Mesenchymal stem cell (in vitro differentiated cells and primary cell): ENCODE data around the gene MN1.
A peak's percentile ranks its signal among the peaks of the same experiment; 100 is the strongest.

Experiments
- DNase-seq: peaks from one replicate; pipeline ENCODE4 v3.0.0-alpha.2; 2013
- H2AFZ ChIP-seq: one replicate; pipeline ENCODE4 v1.6.1; 2013; ENCODE audit warnings: low read depth, mild to moderate bottlenecking, control low read depth, inconsistent platforms, low read length, moderate library complexity
- H2AK5ac ChIP-seq: 2 replicates; pipeline ENCODE4 v1.6.1; 2013; ENCODE audit warnings: low read length, moderate library complexity, mild to moderate bottlenecking, inconsistent platforms; ENCODE audit not compliant: severe bottlenecking
- H2BK120ac ChIP-seq: one replicate; pipeline ENCODE4 v1.6.1; 2013; ENCODE audit warnings: low read depth, mild to moderate bottlenecking, inconsistent platforms, low read length, moderate library complexity
- H2BK12ac ChIP-seq, 2 experiments: one replicate each; pipeline ENCODE4 v1.6.1; 2013; ENCODE audit warnings: inconsistent platforms in 2 of 2, low read length in 2 of 2, mild to moderate bottlenecking in 2 of 2, moderate library complexity in 2 of 2, control low read depth in 1 of 2
- H2BK15ac ChIP-seq: one replicate; pipeline ENCODE4 v1.6.1; 2013; ENCODE audit warnings: mild to moderate bottlenecking, low read depth, inconsistent platforms; ENCODE audit not compliant: poor library complexity, severe bottlenecking
- H2BK5ac ChIP-seq: 2 replicates; pipeline ENCODE4 v1.6.1; 2013; ENCODE audit warnings: low read depth, mild to moderate bottlenecking, low read length, control low read depth, inconsistent platforms; ENCODE audit not compliant: poor library complexity, severe bottlenecking
- H3K14ac ChIP-seq, 2 experiments: one replicate each; pipeline ENCODE4 v1.6.1; 2013; ENCODE audit warnings: inconsistent platforms in 2 of 2, low read length in 2 of 2, control low read depth in 1 of 2, mild to moderate bottlenecking in 1 of 2, moderate library complexity in 1 of 2
- H3K18ac ChIP-seq, 2 experiments: one replicate each; pipeline ENCODE4 v1.6.1; 2013; ENCODE audit warnings: inconsistent platforms in 2 of 2, low read length in 2 of 2, control low read depth in 1 of 2, low read depth in 1 of 2, mild to moderate bottlenecking in 1 of 2
- H3K23ac ChIP-seq, 2 experiments: one replicate each; pipeline ENCODE4 v1.6.1; 2013; ENCODE audit warnings: inconsistent platforms in 2 of 2, low read length in 2 of 2, mild to moderate bottlenecking in 2 of 2, moderate library complexity in 2 of 2, control low read depth in 1 of 2
- H3K27ac ChIP-seq: 2 replicates; pipeline ENCODE4 v1.5.1; 2013; ENCODE audit warnings: mild to moderate bottlenecking, moderate library complexity, low read length, control low read depth, inconsistent platforms; ENCODE audit not compliant: poor library complexity, severe bottlenecking
- H3K27me3 ChIP-seq, 2 experiments: 2 replicates each; pipeline versions ENCODE4 v1.6.1 to v1.7.0; 2013; ENCODE audit warnings: low read length in 2 of 2, mild to moderate bottlenecking in 2 of 2, moderate library complexity in 2 of 2, control low read depth in 1 of 2, inconsistent platforms in 1 of 2; ENCODE audit not compliant: control insufficient read depth in 1 of 2, insufficient read depth in 1 of 2
- H3K36me3 ChIP-seq, 2 experiments: 2 replicates each; pipeline versions ENCODE4 v1.6.1 to v1.7.0; 2013; ENCODE audit warnings: low read length in 2 of 2, control low read depth in 1 of 2, inconsistent platforms in 1 of 2, low read depth in 1 of 2, mild to moderate bottlenecking in 1 of 2; ENCODE audit not compliant: insufficient read depth in 2 of 2, control insufficient read depth in 1 of 2
- H3K4ac ChIP-seq, 2 experiments: one replicate each; pipeline ENCODE4 v1.6.1; 2013; ENCODE audit warnings: inconsistent platforms in 2 of 2, low read length in 2 of 2, mild to moderate bottlenecking in 2 of 2, moderate library complexity in 2 of 2, control low read depth in 1 of 2, low read depth in 1 of 2
- H3K4me1 ChIP-seq: 2 replicates; pipeline ENCODE4 v1.6.1; 2013; ENCODE audit warnings: low read depth, low read length, control low read depth; ENCODE audit not compliant: control insufficient read depth, insufficient read depth
- H3K4me2 ChIP-seq: 2 replicates; pipeline ENCODE4 v1.6.1; 2013; ENCODE audit warnings: low read length, mild to moderate bottlenecking, inconsistent platforms; ENCODE audit not compliant: poor library complexity, severe bottlenecking
- H3K4me3 ChIP-seq, 2 experiments: 2 replicates each; pipeline versions ENCODE4 v1.5.1 to v1.7.0; 2013; ENCODE audit warnings: low read length in 2 of 2, mild to moderate bottlenecking in 2 of 2, control low read depth in 1 of 2, low read depth in 1 of 2; ENCODE audit not compliant: insufficient read depth in 1 of 2
- H3K79me1 ChIP-seq: replicated peaks from 2 replicates; pipeline ENCODE4 v1.6.1; 2013; ENCODE audit warnings: mild to moderate bottlenecking, control low read depth, low read length, inconsistent platforms; ENCODE audit not compliant: poor library complexity, severe bottlenecking
- H3K9ac ChIP-seq: 2 replicates; pipeline ENCODE4 v1.7.0; 2013; ENCODE audit warnings: mild to moderate bottlenecking, low read length, moderate library complexity
- H3K9me3 ChIP-seq: 2 replicates; pipeline ENCODE4 v1.7.0; 2013; ENCODE audit warnings: mild to moderate bottlenecking, low read length; ENCODE audit not compliant: control insufficient read depth
- H4K8ac ChIP-seq: one replicate; pipeline ENCODE4 v1.6.1; 2013; ENCODE audit warnings: inconsistent platforms, mild to moderate bottlenecking, low read length, moderate library complexity
- H4K91ac ChIP-seq: one replicate; pipeline ENCODE4 v1.6.1; 2013; ENCODE audit warnings: mild to moderate bottlenecking, low read length, inconsistent platforms
- WGBS: methylation state at CpG from one replicate; pipeline ENCODE4 v1.1.7; 2013; ENCODE audit warnings: mixed read lengths; 5-methylcytosine and 5-hydroxymethylcytosine counted together

Gene MN1

GRCh38 chr22:27804470-27805297 is 3.1 kb upstream of the MN1 start:
- Histone ChIP-seq H3K79me1 (peaks cover 10% of the 10 kb centered on the region), H2AK5ac (peak overlapping the region; percentile 60), H3K27ac (no peak overlapping the region), H3K9me3 (no peaks in the 10 kb centered on the region), H3K4me3 (no peak overlapping the region), H3K27me3 (no peaks in the 10 kb centered on the region), H3K9ac (peak overlapping the region; percentile 42), H2AFZ (no peak overlapping the region), H3K4me2 (peak overlapping the region; percentile 32), H3K4ac (no peak overlapping the region), H4K91ac (peak overlapping the region; percentile 71), H4K8ac (no peak overlapping the region), H3K23ac (no peak overlapping the region), H3K36me3 (peaks cover 0 to 5% of the 10 kb centered on the region in 2 experiments), H3K18ac (peak overlapping the region; percentile 52 to 73), H3K4me1 (peaks cover 26% of the 10 kb centered on the region), H2BK15ac (no peak overlapping the region), H3K14ac (peak overlapping the region in 1 of 2 experiments; percentile 61), H2BK12ac (peak overlapping the region in 1 of 2 experiments; percentile 60), H2BK5ac (peak overlapping the region; percentile 75), H2BK120ac (peak overlapping the region; percentile 0)
- WGBS = 22% methylated on average over 29 of the region's 31 CpGs
- peak; percentile 74 for DNase-seq

- Histone ChIP-seq H3K36me3 (peaks cover 0 to 10% of the 10 kb centered on the region in 2 experiments), H2AFZ (no peak overlapping the region), H3K23ac (no peak overlapping the region), H3K4me2 (no peak overlapping the region), H3K79me1 (peaks cover 10% of the 10 kb centered on the region), H3K27me3 (no peaks in the 10 kb centered on the region), H4K91ac (no peak overlapping the region), H2AK5ac (peak overlapping the region; percentile 35), H3K4me1 (peaks cover 25% of the 10 kb centered on the region), H3K27ac (no peak overlapping the region), H4K8ac (no peak overlapping the region), H3K4me3 (no peak overlapping the region), H3K9ac (no peak overlapping the region), H3K9me3 (no peaks in the 10 kb centered on the region), H2BK5ac (no peak overlapping the region), H2BK12ac (peak overlapping the region in 1 of 2 experiments; percentile 6), H2BK120ac (no peak overlapping the region), H2BK15ac (peak overlapping the region; percentile 13), H3K4ac (peak overlapping the region in 1 of 2 experiments; percentile 27), H3K18ac (no peak overlapping the region), H3K14ac (no peak overlapping the region)
- 51% methylated on average over 11 of the region's 11 CpGs for WGBS
- DNase-seq = no peak
Observed at GRCh38 chr22:27803841-27804415, 2.4 kb upstream of the MN1 start.

GRCh38 chr22:27802346-27803073 is 954 bp upstream of the MN1 start:
- H3K79me1 ChIP-seq = peaks cover 10% of the 10 kb centered on the region
- H2BK120ac ChIP-seq = peak overlapping the region; percentile 95
- no peak overlapping the region for H3K23ac ChIP-seq
- peak overlapping the region; percentile 78 for H3K9ac ChIP-seq
- H2AK5ac ChIP-seq = no peak overlapping the region
- no peak overlapping the region for H4K8ac ChIP-seq
- peak overlapping the region; percentile 62 for H3K4me2 ChIP-seq
- peak overlapping the region; percentile 64 for H3K27ac ChIP-seq
- H3K9me3 ChIP-seq = no peaks in the 10 kb centered on the region
- no peak overlapping the region for H4K91ac ChIP-seq
- H3K36me3 ChIP-seq = peaks cover 0 to 24% of the 10 kb centered on the region in 2 experiments
- peak overlapping the region; percentile 66 for H2AFZ ChIP-seq
- H3K14ac ChIP-seq = no peak overlapping the region
- H3K27me3 ChIP-seq = no peaks in the 10 kb centered on the region
- H2BK12ac ChIP-seq = no peak overlapping the region
- H2BK5ac ChIP-seq = peak overlapping the region; percentile 81
- peak overlapping the region; percentile 82 to 86 for H3K4me3 ChIP-seq
- DNase-seq = no peak
- WGBS = 4% methylated on average over 30 of the region's 35 CpGs
- peak overlapping the region in 1 of 2 experiments; percentile 58 for H3K18ac ChIP-seq
- peaks cover 33% of the 10 kb centered on the region for H3K4me1 ChIP-seq
- H2BK15ac ChIP-seq = no peak overlapping the region
- peak overlapping the region in 1 of 2 experiments; percentile 0 for H3K4ac ChIP-seq
